GM12878 (cell line): ENCODE results near the gene ACE. TPM values are rescaled to one million over a fixed set of nuclear protein-coding genes. Genes with fewer than 3 reads are reported as not detected.

ENCODE experiments used
- ATAC-seq: fragments of 200-7000 bp; cut with Tn5 transposase; 3 replicates; pipeline ENCODE4 v1.9.1; 2020; ENCODE audit warnings: mild to moderate bottlenecking, moderate library complexity
- BruUV-seq: library from RNA; stranded (reverse); fragments of 400-500 nt; replicated peaks from 2 replicates; lab custom pipeline; 2021; lab: Mats Ljungman, UMichigan
- CTCF ChIA-PET: fragments of 300-600 bp; sonication (Branson Sonifier 250); formaldehyde crosslinking; extraction: SDS; loops from one replicate; lab custom pipeline; 2021; ENCODE audit warnings: inconsistent platforms; lab: Yijun Ruan, JAX
- POLR2A ChIA-PET: fragments of 350-600 bp; formaldehyde crosslinking; extraction: SDS; loops from one replicate; lab custom pipeline; 2021; ENCODE audit warnings: inconsistent platforms; lab: Charles Lee
- RAD21 ChIA-PET: fragments of 300-600 bp; sonication (Branson Sonifier 250); formaldehyde crosslinking; loops from one replicate; lab custom pipeline; 2023; ENCODE audit warnings: antibody characterized with exemption; ENCODE audit not compliant: unreplicated experiment; lab: Charles Lee
- SMC1A ChIA-PET: fragments of 300-600 bp; sonication (Branson Sonifier 250); formaldehyde crosslinking; loops from one replicate; lab custom pipeline; 2023; ENCODE audit not compliant: unreplicated experiment, uncharacterized antibody; lab: Charles Lee
- DNase-seq: peaks from one replicate; pipeline ENCODE4 v3.0.0-alpha.2; 2011; ENCODE audit warnings: low read depth, low spot score
- FAIRE-seq: peaks from 3 replicates; lab custom pipeline; 2011; peaks lifted over from hg19 to GRCh38; lab: Jason Lieb, UNC
- H2AFZ ChIP-seq: 2 replicates; pipeline ENCODE4 v1.6.0; 2011; ENCODE audit warnings: low read depth, low read length, control low read depth; ENCODE audit not compliant: control insufficient read depth
- H3K27ac ChIP-seq: 2 replicates; pipeline ENCODE4 v1.5.1; 2011; ENCODE audit warnings: control low read depth; ENCODE audit not compliant: control insufficient read depth, insufficient read depth
- H3K27me3 ChIP-seq, 2 experiments: replicated peaks in 1 of 2; 2 replicates each; pipeline versions ENCODE4 v1.6.0 to v1.6.1; 2011; ENCODE audit warnings: low read length in 1 of 2; ENCODE audit not compliant: control insufficient read depth in 2 of 2, insufficient read depth in 2 of 2
- H3K36me3 ChIP-seq, 2 experiments: 2 replicates each; pipeline ENCODE4 v1.5.1; 2011; ENCODE audit warnings: low read length in 1 of 2; ENCODE audit not compliant: control insufficient read depth in 2 of 2, insufficient read depth in 2 of 2
- H3K4me1 ChIP-seq: 2 replicates; pipeline ENCODE4 v1.6.1; 2011; ENCODE audit warnings: mild to moderate bottlenecking, low read length, moderate library complexity, mixed read lengths; ENCODE audit not compliant: control insufficient read depth, insufficient read depth
- H3K4me2 ChIP-seq: 2 replicates; pipeline ENCODE4 v1.6.0; 2011; ENCODE audit warnings: control low read depth; ENCODE audit not compliant: control insufficient read depth, insufficient read depth
- H3K4me3 ChIP-seq: fragments of 200-600 bp; sonication (generic); 2 replicates; pipeline ENCODE4 v1.5.1; 2016
- H3K79me2 ChIP-seq: 2 replicates; pipeline ENCODE4 v1.6.0; 2011; ENCODE audit warnings: low read length; ENCODE audit not compliant: control insufficient read depth, insufficient read depth
- H3K9ac ChIP-seq: 2 replicates; pipeline ENCODE4 v1.8.0; 2011; ENCODE audit warnings: low read length, control low read depth, mixed read lengths; ENCODE audit not compliant: control insufficient read depth, insufficient read depth
- H3K9me3 ChIP-seq: replicated peaks from 3 replicates; pipeline ENCODE4 v1.5.1; 2011; ENCODE audit warnings: mild to moderate bottlenecking, low read length; ENCODE audit not compliant: control insufficient read depth, insufficient read depth
- H4K20me1 ChIP-seq: 2 replicates; pipeline ENCODE4 v1.6.0; 2011; ENCODE audit not compliant: control insufficient read depth, insufficient read depth
- BACH1 ChIP-seq: fragments of 450-650 bp; IDR thresholded peaks from 2 replicates; pipeline ENCODE4 v1.6.1; 2017; ENCODE audit warnings: mild to moderate bottlenecking, borderline replicate concordance
- BCLAF1 ChIP-seq: fragments of 450-650 bp; IDR thresholded peaks from 2 replicates; pipeline ENCODE4 v1.6.1; 2017; ENCODE audit warnings: antibody characterized with exemption, mild to moderate bottlenecking, moderate library complexity
- LARP7 ChIP-seq: fragments of 450-650 bp; IDR thresholded peaks from 2 replicates; pipeline ENCODE4 v1.6.1; 2017; ENCODE audit warnings: mild to moderate bottlenecking
- MTA3 ChIP-seq: IDR thresholded peaks from 2 replicates; pipeline ENCODE4 v1.6.1; 2012; ENCODE audit warnings: low read length, inconsistent platforms, borderline replicate concordance
- SIX5 ChIP-seq: IDR thresholded peaks from 2 replicates; pipeline ENCODE4 v1.6.1; 2011; ENCODE audit warnings: mild to moderate bottlenecking, low read depth, low read length, moderate library complexity; ENCODE audit not compliant: severe bottlenecking
- ZBTB11 ChIP-seq: fragments of 450-650 bp; formaldehyde crosslinking; IDR thresholded peaks from 2 replicates; pipeline ENCODE4 v1.5.0; 2022; ENCODE audit warnings: mild to moderate bottlenecking, missing genetic modification characterization
- ZNF207 ChIP-seq: fragments of 450-650 bp; IDR thresholded peaks from 2 replicates; pipeline ENCODE4 v1.6.1; 2014; ENCODE audit warnings: antibody characterized with exemption, mild to moderate bottlenecking, borderline replicate concordance
- ZNF384 ChIP-seq: IDR thresholded peaks from 2 replicates; pipeline ENCODE4 v1.6.1; 2012; ENCODE audit warnings: low read depth, mild to moderate bottlenecking, low read length, improper control_type of control experiment, borderline replicate concordance
- WGBS: methylation state at CpG from one replicate; pipeline ENCODE4 v1.1.6; 2016; ENCODE audit warnings: low lambda C conversion rate; ENCODE audit not compliant: insufficient replicate concordance, insufficient coverage; ENCODE audit errors: missing lambda C conversion rate; 5-methylcytosine and 5-hydroxymethylcytosine counted together
- in situ Hi-C: fragments of 300-500 bp; cut with MboI; formaldehyde crosslinking; loops from 9 replicates; pipeline ENCODE4 v1.14.3; 2018; ENCODE audit warnings: mixed read lengths
- intact Hi-C: fragments of 100-400 bp; cut with micrococcal nuclease; formaldehyde crosslinking; loops from one replicate; pipeline ENCODE4 v1.14.2; 2022; ENCODE audit not compliant: unreplicated experiment
- polyA plus RNA-seq, 11 experiments: library from polyadenylated mRNA; depleted of rRNA in 4 of 11; unstranded in 6 of 11; stranded (reverse) in 5 of 11; fragments of >200 nt; fragmentation: Nextera tagmentation in 4 of 11; fragmentation: Illumina TruSeq in 1 of 11; extraction: Ambion mirVana in 4 of 11; extraction: Trizol in 1 of 11; gene quantifications; 1 replicate in 1 of 11; 2 replicates in 10 of 11; pipeline versions ENCODE4 v1.2.1 to v1.2.3, GENCODE V29; 2011 to 2016; ENCODE audit warnings: inconsistent platforms in 2 of 11, missing spikeins in 2 of 11, low read depth in 1 of 11
- total RNA-seq, 4 experiments: library from RNA; depleted of rRNA in 3 of 4; stranded (reverse); fragments of >200 nt in 3 of 4; fragmentation: Illumina TruSeq in 1 of 4; extraction: Trizol in 1 of 4; gene quantifications; 2 replicates each; pipeline versions ENCODE4 v1.2.1 to v1.2.3, GENCODE V29; 2013 to 2021

ACE gene
- total and polyA plus RNA-seq, 10 of the 15 experiments (the other 5 are each of a cell fraction or from before 2014, with no cell fraction given): 0.46 TPM; not detected in 9

- DNase-seq: no peak
- WGBS: 66% methylated on average over 22 of the region's 22 CpGs
- Histone ChIP-seq H3K36me3 (no peaks in the 10 kb centered on the region), H4K20me1 (no peaks in the 10 kb centered on the region), H3K9ac (no peak overlapping the region), H3K9me3 (no peaks in the 10 kb centered on the region)
- FAIRE-seq: no peak
- SMC1A ChIA-PET: interaction anchor here (1.2 kb wide), 1 partner anchor 257 kb away, joined by 3 read pairs; no protein-coding TSS in a partner anchor
- ATAC-seq: no peak
- BruUV-seq: no TSS peak
- TF ChIP-seq SIX5 (no peak), ZNF384 (no peak), ZBTB11 (CRISPR knock-in tag) (no peak), MTA3 (no peak), BCLAF1 (no peak), ZNF207 (no peak), BACH1 (no peak), LARP7 (no peak)
- TF ChIP-seq, all 136 proteins: peak for 0
- ChIA-PET CTCF (interaction anchor here (1.7 to 7.7 kb wide), 4 partner anchors 14 to 172 kb away, joined by 5 to 43 read pairs (median 25); no protein-coding TSS in a partner anchor), RAD21 (interaction anchor here (1.2 kb wide), 1 partner anchor 15 kb away, joined by 4 read pairs; no protein-coding TSS in a partner anchor), POLR2A (no interaction called here)
- Histone ChIP-seq H3K4me2 (no peak overlapping the region), H3K79me2 (no peaks in the 10 kb centered on the region), H3K4me1 (no peaks in the 10 kb centered on the region; the same call in 1 of the 2 replicates), H2AFZ (no peak overlapping the region), H3K4me3 (no peak overlapping the region), H3K27me3 (no peaks in the 10 kb centered on the region), H3K27ac (no peak overlapping the region)
- in situ Hi-C loops: loop anchor here (25.0 kb wide), 1 partner anchor 397 kb away; the partner anchor contains the start of genes FTSJ3, PSMC5 and SMARCD2
- intact Hi-C loops: loop anchor here (5.0 kb wide), 1 partner anchor 37 kb away; the partner anchor contains the start of gene ACE
Observed at GRCh38 chr17:63440127-63440769, 36.6 kb upstream of the ACE start.
